Measurements from ENCODE around the gene S100A4. TPM values are rescaled to one million over a fixed set of nuclear protein-coding genes. Genes with fewer than 3 reads are reported as not detected.
A peak's percentile ranks its signal among the peaks of the same experiment; 100 is the strongest.

S100A4 gene
- total and polyA plus RNA-seq, 3 donors from 2014 or later, result 15.8 to 146 (median 23.8) TPM

DNA sequence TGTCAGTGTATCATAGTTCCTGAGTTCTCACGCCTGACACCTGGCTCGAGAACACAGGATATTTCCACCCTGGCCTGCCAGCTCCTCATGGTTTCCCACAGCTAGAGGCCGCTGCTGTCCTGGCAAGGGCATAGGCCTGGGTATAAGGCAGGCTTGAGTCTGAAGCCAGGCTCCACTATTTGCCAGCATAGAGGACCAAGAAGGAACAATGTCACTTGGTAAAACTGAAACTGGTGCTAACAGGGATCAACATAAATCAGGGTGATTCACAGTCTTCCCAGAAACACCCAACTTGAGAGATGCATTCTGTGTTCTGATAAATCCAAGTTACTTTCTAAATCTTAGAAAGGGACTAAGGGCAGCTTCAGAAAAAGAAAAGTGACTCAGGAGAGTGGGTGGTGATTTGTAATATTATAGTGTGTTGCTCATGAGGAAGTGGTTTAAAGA lies 27.0 kb upstream of the S100A4 start:
- DNase-seq, result peak; percentile 91
- intact Hi-C loops (cut with DNase I; ENCODE audit: low total_unique reads), result loop anchor here (5.0 kb wide), 1 partner anchor 60 kb away; no protein-coding TSS in a partner anchor

DNA sequence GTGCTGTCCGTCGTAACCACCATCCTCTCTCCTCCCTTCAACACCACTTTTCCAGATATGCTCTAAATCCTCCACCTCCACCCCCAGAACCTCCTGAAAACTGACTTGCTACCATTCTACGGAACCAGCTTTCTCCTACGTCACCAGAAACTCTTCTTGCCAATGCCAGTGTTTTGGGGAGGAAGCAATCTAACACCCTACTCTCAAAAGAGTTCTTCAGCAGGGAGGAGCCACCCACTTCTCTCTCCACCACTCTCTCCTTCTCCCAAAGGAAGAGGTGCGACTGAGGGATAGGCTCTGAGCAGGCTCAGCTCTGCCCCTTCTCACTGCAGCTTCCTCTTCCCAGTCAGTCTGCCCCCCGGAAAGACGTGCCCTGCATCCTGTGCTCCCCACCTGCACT lies 26.1 kb upstream of the S100A4 start:
- Histone ChIP-seq H3K9me3 (no peaks in the 10 kb centered on the region), H3K27ac (no peak overlapping the region), H3K4me1 (peaks cover 11% of the 10 kb centered on the region), H3K27me3 (no peaks in the 10 kb centered on the region), H3K36me3 (ENCODE audit: low read depth, missing control alignments) (no peaks in the 10 kb centered on the region), H3K4me3 (no peak overlapping the region)
- intact Hi-C loops (cut with DNase I; ENCODE audit: low total_unique reads), result loop anchor here (5.0 kb wide), 1 partner anchor 59 kb away; no protein-coding TSS in a partner anchor
- WGBS, 2 donors, result 77 to 82% methylated on average over 7 of the region's 7 CpGs
- no peak for TF ChIP-seq POLR2A (IDR thresholded peaks at IDR 0.05)
- TF ChIP-seq, protein P1, sequence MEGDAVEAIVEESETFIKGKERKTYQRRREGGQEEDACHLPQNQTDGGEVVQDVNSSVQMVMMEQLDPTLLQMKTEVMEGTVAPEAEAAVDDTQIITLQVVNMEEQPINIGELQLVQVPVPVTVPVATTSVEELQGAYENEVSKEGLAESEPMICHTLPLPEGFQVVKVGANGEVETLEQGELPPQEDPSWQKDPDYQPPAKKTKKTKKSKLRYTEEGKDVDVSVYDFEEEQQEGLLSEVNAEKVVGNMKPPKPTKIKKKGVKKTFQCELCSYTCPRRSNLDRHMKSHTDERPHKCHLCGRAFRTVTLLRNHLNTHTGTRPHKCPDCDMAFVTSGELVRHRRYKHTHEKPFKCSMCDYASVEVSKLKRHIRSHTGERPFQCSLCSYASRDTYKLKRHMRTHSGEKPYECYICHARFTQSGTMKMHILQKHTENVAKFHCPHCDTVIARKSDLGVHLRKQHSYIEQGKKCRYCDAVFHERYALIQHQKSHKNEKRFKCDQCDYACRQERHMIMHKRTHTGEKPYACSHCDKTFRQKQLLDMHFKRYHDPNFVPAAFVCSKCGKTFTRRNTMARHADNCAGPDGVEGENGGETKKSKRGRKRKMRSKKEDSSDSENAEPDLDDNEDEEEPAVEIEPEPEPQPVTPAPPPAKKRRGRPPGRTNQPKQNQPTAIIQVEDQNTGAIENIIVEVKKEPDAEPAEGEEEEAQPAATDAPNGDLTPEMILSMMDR (IDR thresholded peaks at IDR 0.05), result no peak
- DNase-seq, result no peak

More for the DNA sequence above, 27.0 kb upstream of the S100A4 start:
- Histone ChIP-seq H3K4me1 (peaks cover 6% of the 10 kb centered on the region), H3K36me3 (ENCODE audit: low read depth, missing control alignments) (no peaks in the 10 kb centered on the region), H3K4me3 (no peak overlapping the region), H3K9me3 (no peaks in the 10 kb centered on the region), H3K27ac (peak overlapping the region in 1 of 2 donors; percentile 50), H3K27me3 (no peaks in the 10 kb centered on the region)
- WGBS, 2 donors, result 44 to 60% methylated on average over 1 to 3 of the region's 3 CpGs
- TF ChIP-seq POLR2A (IDR thresholded peaks at IDR 0.05), result no peak
- TF ChIP-seq, protein P1 (IDR thresholded peaks at IDR 0.05), result peak; percentile 51 to 67 (median 65)

DNA sequence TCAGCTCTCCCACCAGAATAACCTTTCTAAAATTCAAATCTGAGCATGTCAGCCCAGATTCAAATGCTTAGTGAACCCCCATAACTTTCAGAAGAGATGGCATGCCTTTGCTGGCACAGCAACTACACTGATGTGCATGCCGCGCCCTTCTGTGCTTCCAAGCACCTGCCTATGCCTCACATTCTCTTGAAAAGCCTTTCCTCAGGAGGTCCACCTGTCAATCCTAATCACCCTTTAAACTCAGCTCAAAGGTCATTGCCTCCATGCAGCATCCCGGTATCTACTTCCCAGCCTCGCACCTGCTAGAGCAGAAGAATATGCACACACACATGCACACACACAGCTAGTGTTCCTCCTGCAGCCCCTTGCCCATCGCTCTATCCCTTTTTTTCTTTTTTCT lies 25.3 kb upstream of the S100A4 start:
- Histone ChIP-seq H3K36me3 (ENCODE audit: low read depth, missing control alignments) (no peaks in the 10 kb centered on the region), H3K27ac (no peak overlapping the region), H3K4me3 (no peak overlapping the region), H3K9me3 (no peaks in the 10 kb centered on the region), H3K27me3 (no peaks in the 10 kb centered on the region), H3K4me1 (peaks cover 19% of the 10 kb centered on the region)
- TF ChIP-seq, protein P1 (IDR thresholded peaks at IDR 0.05), result no peak
- no peak for TF ChIP-seq POLR2A (IDR thresholded peaks at IDR 0.05)
- 93 to 97% methylated on average over 5 of the region's 5 CpGs for WGBS, 2 donors
- intact Hi-C loops (cut with DNase I; ENCODE audit: low total_unique reads), result loop anchor here (5.0 kb wide), 1 partner anchor 59 kb away; no protein-coding TSS in a partner anchor
- DNase-seq, result no peak

DNA sequence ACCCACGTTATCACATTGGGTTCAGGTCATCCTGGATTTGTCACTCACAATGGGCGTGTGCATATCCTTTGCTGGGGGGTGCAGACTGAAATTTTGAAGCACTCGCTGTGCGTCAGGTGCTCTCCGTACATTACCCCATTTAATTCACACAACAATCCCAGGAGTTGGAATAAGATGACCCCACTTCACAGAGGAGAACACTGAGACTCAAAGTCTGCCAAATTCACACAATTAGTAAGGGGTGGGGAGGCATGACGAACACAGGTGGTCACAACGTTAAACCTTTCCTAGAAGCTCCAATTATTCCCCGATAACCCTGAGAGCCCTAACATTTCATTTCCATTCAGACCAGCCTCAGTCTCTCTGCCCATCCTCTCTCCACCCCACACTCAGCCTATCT lies 23.9 kb upstream of the S100A4 start:
- TF ChIP-seq POLR2A (IDR thresholded peaks at IDR 0.05), result no peak
- WGBS, 2 donors, result 81 to 85% methylated on average over 8 of the region's 8 CpGs
- DNase-seq, result no peak
- H3K4me1 ChIP-seq, result peaks cover 26% of the 10 kb centered on the region
- H3K4me3 ChIP-seq, result no peak overlapping the region
- H3K36me3 ChIP-seq (ENCODE audit: low read depth, missing control alignments), result no peaks in the 10 kb centered on the region
- no peaks in the 10 kb centered on the region for H3K9me3 ChIP-seq
- intact Hi-C loops (cut with DNase I; ENCODE audit: low total_unique reads), result loop anchor here (5.0 kb wide), 1 partner anchor 37 kb away; no protein-coding TSS in a partner anchor
- no peak overlapping the region for H3K27ac ChIP-seq
- no peaks in the 10 kb centered on the region for H3K27me3 ChIP-seq

DNA sequence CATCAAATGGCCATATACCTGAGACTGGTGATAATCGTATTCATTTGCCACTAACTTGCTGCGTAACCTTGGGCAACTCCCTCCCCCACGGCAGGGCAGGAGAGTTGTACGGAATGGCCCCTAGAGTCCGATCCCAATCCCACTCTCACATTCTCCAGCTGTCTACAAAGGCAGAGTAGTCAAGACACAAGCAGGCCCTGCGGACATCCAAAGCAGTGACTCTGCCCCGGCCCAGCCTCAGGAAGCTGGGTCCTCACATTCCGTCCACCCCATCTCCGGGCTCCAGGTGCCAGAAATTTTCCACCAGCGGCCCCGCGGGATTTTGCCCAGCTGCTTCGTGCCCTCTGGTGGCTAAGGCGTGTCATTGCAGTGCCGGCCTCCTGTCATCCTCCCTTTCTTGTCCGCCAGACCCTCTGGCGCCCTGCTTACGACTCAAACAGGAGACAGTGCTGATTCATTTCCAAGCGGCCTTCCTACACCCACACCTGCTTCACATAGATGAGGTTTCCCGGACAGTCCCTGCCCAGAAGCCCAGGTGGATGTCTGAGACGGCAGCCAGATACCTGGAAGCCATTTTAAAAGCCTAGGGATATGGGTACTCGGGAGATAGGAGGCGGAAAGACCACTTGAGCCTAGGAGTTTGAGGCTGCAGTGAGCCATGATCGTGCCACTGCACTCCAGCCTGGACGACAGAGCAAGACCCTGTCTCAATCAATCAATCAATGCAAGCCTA lies 22.9 kb upstream of the S100A4 start:
- H3K36me3 ChIP-seq (ENCODE audit: low read depth, missing control alignments), result no peaks in the 10 kb centered on the region
- H3K9me3 ChIP-seq, result no peaks in the 10 kb centered on the region
- no peak for TF ChIP-seq POLR2A (IDR thresholded peaks at IDR 0.05)
- TF ChIP-seq, protein P1 (IDR thresholded peaks at IDR 0.05), result peak; percentile 97 to 98 (median 97)
- H3K27ac ChIP-seq, result peak overlapping the region in 1 of 2 donors; percentile 8
- peak; percentile 93 for DNase-seq
- H3K4me1 ChIP-seq, result peaks cover 26% of the 10 kb centered on the region
- 11 to 13% methylated on average over 15 to 25 of the region's 25 CpGs for WGBS, 2 donors
- H3K27me3 ChIP-seq, result no peaks in the 10 kb centered on the region
- peak overlapping the region in 1 of 2 donors; percentile 25 for H3K4me3 ChIP-seq
- intact Hi-C loops (cut with DNase I; ENCODE audit: low total_unique reads), result loop anchor here (5.0 kb wide), 1 partner anchor 36 kb away; no protein-coding TSS in a partner anchor

Measured in testis (tissue), 3 donors.